Adrenal gland (tissue), 12 donors: ENCODE data around the gene INKA2. TPM values are rescaled to one million over a fixed set of nuclear protein-coding genes. Genes with fewer than 3 reads are reported as not detected.

Experiments used
- DNase-seq, 7 donors: peaks; one replicate each; pipeline ENCODE4 v3.0.0-alpha.2; 2019 to 2020
- H3K27ac ChIP-seq, 5 donors: fragments of 200-600 bp; sonication (generic) in 4 of 5; 1 replicate in 3 of 5; 2 replicates in 2 of 5; pipeline versions ENCODE4 v1.5.1 to v1.8.0; 2016 to 2020; ENCODE audit warnings: mild to moderate bottlenecking in 1 of 5
- H3K27me3 ChIP-seq: fragments of 200-600 bp; 2 replicates; pipeline ENCODE4 v1.8.0; 2021
- H3K36me3 ChIP-seq, 2 donors: fragments of 200-600 bp; replicated peaks in 1 of 2; 1 replicate in 1 of 2; 2 replicates in 1 of 2; pipeline versions ENCODE4 v1.5.1 to v1.8.0; 2018 to 2022
- H3K4me1 ChIP-seq, 2 donors: fragments of 200-600 bp; replicated peaks in 1 of 2; 1 replicate in 1 of 2; 2 replicates in 1 of 2; pipeline versions ENCODE4 v1.5.1 to v1.8.0; 2018 to 2021
- H3K4me3 ChIP-seq, 4 donors: fragments of 200-600 bp; sonication (generic) in 3 of 4; one replicate each; pipeline ENCODE4 v1.5.1; 2016 to 2018
- H3K9me3 ChIP-seq, 3 donors: fragments of 200-600 bp; sonication (generic) in 1 of 3; replicated peaks in 1 of 3; 1 replicate in 2 of 3; 2 replicates in 1 of 3; pipeline versions ENCODE4 v1.5.1 to v1.8.0; 2016 to 2021
- CTCF ChIP-seq, 6 experiments: fragments of 450-650 bp in 4 of 6; fragments of 200-600 bp in 2 of 6; sonication (generic) in 1 of 6; IDR thresholded peaks; 1 replicate in 5 of 6; 2 replicates in 1 of 6; pipeline versions ENCODE4 v1.5.1 to v1.8.0; 2016 to 2021; ENCODE audit warnings: antibody characterized with exemption in 6 of 6, mild to moderate bottlenecking in 2 of 6, moderate library complexity in 1 of 6
- POLR2A ChIP-seq, 2 donors: fragments of 450-650 bp; IDR thresholded peaks; one replicate each; pipeline ENCODE4 v1.6.1; 2017; ENCODE audit warnings: antibody characterized with exemption in 2 of 2, mild to moderate bottlenecking in 2 of 2, moderate library complexity in 1 of 2
- WGBS, 4 donors: extraction: QIAGEN DNeasy Blood & Tissue Kit in 2 of 4; methylation state at CpG; one replicate each; pipeline versions ENCODE4 v1.1.5 to v1.1.7; 2013 to 2017; 5-methylcytosine and 5-hydroxymethylcytosine counted together
- intact Hi-C, 2 donors: fragments of 100-400 bp; cut with DNase I; formaldehyde crosslinking; loops; one replicate each; pipeline versions ENCODE4 v1.14.1 to v1.15.0; 2022 to 2023
- polyA plus RNA-seq, 3 donors: library from polyadenylated mRNA; stranded (reverse); fragments of 200-250 nt in 2 of 3; fragments of 350-450 nt in 1 of 3; fragmentation: Illumina TruSeq in 1 of 3; extraction: RNeasy Lipid Tissue Mini Kit (QIAGEN cat#74804) in 1 of 3; gene quantifications; one replicate each; pipeline ENCODE4 v1.2.3, GENCODE V29; 2013 to 2014
- small RNA-seq, 2 donors: library from RNA; depleted of rRNA; stranded (forward); fragments of <200 nt; gene quantifications; one replicate each; pipeline ENCODE3, GENCODE V24; 2016
- total RNA-seq, 9 donors: library from RNA; depleted of rRNA in 4 of 9; stranded (reverse); fragments of >200 nt in 4 of 9; fragments of 120-200 nt in 1 of 9; fragmentation: NEBNext Ultra II Directional in 1 of 9; extraction: Animal tissue kit (Norgen Biotek cat#: 25700) in 1 of 9; gene quantifications; one replicate each; pipeline versions ENCODE4 v1.1.0 to v1.2.4, GENCODE V29; 2013 to 2023
- donor health status: healthy with polysubstance abuse.
- donor health status: Bipolar disorder and iron deficiency.
- donor health status: DM: yes; HTN: yes; CAD: no.
- donor health status: DM: no; HTN: no; CAD: no.
- donor health status: DM: no; HTN: no; CAD: no.
- donor health status: DM: yes; HTN: yes; CAD: no.

Gene INKA2
- total and polyA plus RNA-seq, 12 donors: 0.61 to 4.7 (median 0.98) TPM; not detected in 1

GRCh38 chr1:111696330-111696729 is 42.9 kb downstream of the INKA2 start:
- DNase-seq: no peak
- H3K4me3 ChIP-seq: no peak overlapping the region
- no peaks in the 10 kb centered on the region for H3K9me3 ChIP-seq
- no peaks in the 10 kb centered on the region for H3K4me1 ChIP-seq
- intact Hi-C loops: no loop called here
- H3K27ac ChIP-seq: no peak overlapping the region
- H3K27me3 ChIP-seq: no peaks in the 10 kb centered on the region
- H3K36me3 ChIP-seq: peaks cover 0 to 29% of the 10 kb centered on the region in 2 donors
- TF ChIP-seq POLR2A (IDR thresholded peaks at IDR 0.05) (no peak), CTCF (IDR thresholded peaks at IDR 0.05) (no peak)

- intact Hi-C loops: no loop called here
- no peaks in the 10 kb centered on the region for H3K27me3 ChIP-seq
- no peaks in the 10 kb centered on the region for H3K9me3 ChIP-seq
- H3K4me1 ChIP-seq: no peaks in the 10 kb centered on the region
- TF ChIP-seq POLR2A (IDR thresholded peaks at IDR 0.05) (no peak), CTCF (IDR thresholded peaks at IDR 0.05) (no peak)
- no peak overlapping the region for H3K4me3 ChIP-seq
- peaks cover 0 to 24% of the 10 kb centered on the region in 2 donors for H3K36me3 ChIP-seq
- no peak for DNase-seq
- WGBS, 4 donors: 82 to 90% (median 90%) methylated on average over 1 of the region's 1 CpG
- no peak overlapping the region for H3K27ac ChIP-seq
These were observed 43.4 kb downstream of the INKA2 start for GRCh38 chr1:111695801-111696200.

- intact Hi-C loops: no loop called here
- Histone ChIP-seq H3K4me1 (peaks cover 0 to 12% of the 10 kb centered on the region in 2 donors), H3K36me3 (no peaks in the 10 kb centered on the region), H3K9me3 (no peaks in the 10 kb centered on the region), H3K4me3 (no peak overlapping the region), H3K27ac (no peak overlapping the region), H3K27me3 (no peaks in the 10 kb centered on the region)
- TF ChIP-seq CTCF (IDR thresholded peaks at IDR 0.05) (no peak), POLR2A (IDR thresholded peaks at IDR 0.05) (no peak)
- DNase-seq: no peak
- 94 to 100% (median 98%) methylated on average over 1 of the region's 1 CpG for WGBS, 4 donors
These were observed 47.3 kb downstream of the INKA2 start for GRCh38 chr1:111691886-111692285.

GRCh38 chr1:111690306-111690617 is 48.9 kb downstream of the INKA2 start:
- Histone ChIP-seq H3K27me3 (no peaks in the 10 kb centered on the region), H3K36me3 (no peaks in the 10 kb centered on the region), H3K27ac (no peak overlapping the region), H3K4me3 (no peak overlapping the region), H3K9me3 (no peaks in the 10 kb centered on the region), H3K4me1 (peaks cover 0 to 12% of the 10 kb centered on the region in 2 donors)
- no peak for TF ChIP-seq CTCF (IDR thresholded peaks at IDR 0.05)
- no peak for TF ChIP-seq POLR2A (IDR thresholded peaks at IDR 0.05)
- intact Hi-C loops: no loop called here
- DNase-seq: peak; percentile 69 to 90 (median 80)

Small RNA genes lying within 50 kb of the gene (small RNA-seq; reads per million reads assigned to genes)
- gene INKA2: 0.33 to 0.47 reads per million in 2 donors

Other genes starting within 250 kb of the INKA2 start
- gene ADORA3, start 235.8 kb downstream of the INKA2 start, total RNA-seq: 10 to 100 TPM in 7 of 9 donors, 1 to 10 TPM in 2; 2.3 to 51.0 (median 20.9) TPM
- gene ADORA3, start 235.8 kb downstream of the INKA2 start, polyA plus RNA-seq: 10 to 100 TPM in 2 of 3 donors, 1 to 10 TPM in 1; 9.6 to 15.6 (median 10.1) TPM
- gene TMIGD3, start 235.8 kb downstream of the INKA2 start, total RNA-seq: 10 to 100 TPM in 8 of 9 donors, 1 to 10 TPM in 1; 2.4 to 53.1 (median 25.4) TPM
- 10 to 100 TPM; 15.8 to 53.8 (median 24.1) TPM for gene TMIGD3, start 235.8 kb downstream of the INKA2 start, polyA plus RNA-seq
- gene RAP1A, start 119.6 kb downstream of the INKA2 start, total RNA-seq: 100 to 1,000 TPM in 1 of 9 donors, 10 to 100 TPM in 8; 23.1 to 101 (median 64.3) TPM
- 100 to 1,000 TPM in 1 of 3 donors, 10 to 100 TPM in 2; 45.4 to 157 (median 56.1) TPM for gene RAP1A, start 119.6 kb downstream of the INKA2 start, polyA plus RNA-seq
- 10 to 100 TPM in 8 of 9 donors, 1 to 10 TPM in 1; 7.3 to 19.9 (median 12.0) TPM for gene DDX20, start 16.5 kb upstream of the INKA2 start, total RNA-seq
- gene DDX20, start 16.5 kb upstream of the INKA2 start, polyA plus RNA-seq: 10 to 100 TPM in 1 of 3 donors, 1 to 10 TPM in 2; 6.2 to 11.5 (median 6.6) TPM